Cardiac muscle cell (in vitro differentiated cells and primary cell): ENCODE measurements around the gene STX3. TPM values are rescaled to one million over a fixed set of nuclear protein-coding genes. Genes with fewer than 3 reads are reported as not detected.

Source experiments
- DNase-seq, 2 donors: peaks; one replicate each; pipeline versions ENCODE4 v3.0.0 to v3.0.0-alpha.2; 2010 to 2017; ENCODE audit warnings: low read depth in 1 of 2, low spot score in 1 of 2
- H3K27ac ChIP-seq: fragments of 200-600 bp; sonication (generic); 2 replicates; pipeline ENCODE4 v1.5.1; 2016
- H3K27me3 ChIP-seq: fragments of 200-600 bp; sonication (generic); 2 replicates; pipeline ENCODE4 v1.6.0; 2016; ENCODE audit warnings: control low read depth
- H3K36me3 ChIP-seq: fragments of 200-600 bp; sonication (generic); 2 replicates; pipeline ENCODE4 v1.5.1; 2016; ENCODE audit warnings: control low read depth
- H3K4me1 ChIP-seq: fragments of 200-600 bp; sonication (generic); 2 replicates; pipeline ENCODE4 v1.8.1; 2017; ENCODE audit warnings: low read depth, mild to moderate bottlenecking, mixed run types
- H3K4me3 ChIP-seq: fragments of 200-600 bp; sonication (generic); 2 replicates; pipeline ENCODE4 v1.5.1; 2016; ENCODE audit warnings: mild to moderate bottlenecking
- H3K9me3 ChIP-seq: fragments of 200-600 bp; sonication (generic); 2 replicates; pipeline ENCODE4 v1.5.1; 2017; ENCODE audit warnings: low read depth, mild to moderate bottlenecking, control low read depth
- CTCF ChIP-seq: IDR thresholded peaks from 2 replicates; pipeline ENCODE4 v1.5.1; 2012; ENCODE audit warnings: low read depth, mild to moderate bottlenecking, low read length
- polyA plus RNA-seq: library from polyadenylated mRNA; unstranded; fragments of >200 nt; fragmentation: Nextera tagmentation; extraction: Ambion mirVana; gene quantifications from 2 replicates; pipeline ENCODE4 v1.2.1, GENCODE V29; 2016
- total RNA-seq: library from RNA; depleted of rRNA; stranded (reverse); fragments of >200 nt; gene quantifications from 2 replicates; pipeline ENCODE4 v1.2.3, GENCODE V29; 2016

Gene STX3
- total RNA-seq (32.5 and 42.3 TPM in 2 replicates), polyA plus RNA-seq (21.7 and 27.8 TPM in 2 replicates)

GRCh38 chr11:59754859-59755700 is at the start of gene STX3:
Gene STX3 (plus strand): TSS chr11:59755376. CDS start chr11:59755606, 230 bp downstream.
- peak; percentile 70 to 89 for DNase-seq
- H3K4me3 ChIP-seq = peak within 1 kb of the TSS; percentile 65
- H3K9me3 ChIP-seq = no peaks in the 10 kb centered on the region
- no peaks in the 10 kb centered on the region for H3K27me3 ChIP-seq
- no peak for TF ChIP-seq CTCF
- no peaks in the 10 kb centered on the region for H3K4me1 ChIP-seq
- peak within 1 kb of the TSS; percentile 87 for H3K27ac ChIP-seq
- no peaks in the 10 kb centered on the region for H3K36me3 ChIP-seq

GRCh38 chr11:59706518-59707285 is 48.5 kb upstream of the STX3 start:
- Histone ChIP-seq H3K4me1 (no peaks in the 10 kb centered on the region), H3K9me3 (no peaks in the 10 kb centered on the region), H3K27ac (no peak overlapping the region), H3K36me3 (no peaks in the 10 kb centered on the region), H3K27me3 (no peaks in the 10 kb centered on the region), H3K4me3 (no peak overlapping the region)
- peak in 1 of 2 donors; percentile 76 for DNase-seq
- TF ChIP-seq CTCF = no peak

- H3K4me1 ChIP-seq = no peaks in the 10 kb centered on the region
- H3K36me3 ChIP-seq = no peaks in the 10 kb centered on the region
- H3K4me3 ChIP-seq = no peak overlapping the region
- H3K9me3 ChIP-seq = no peaks in the 10 kb centered on the region
- no peak for TF ChIP-seq CTCF
- no peaks in the 10 kb centered on the region for H3K27me3 ChIP-seq
- H3K27ac ChIP-seq = no peak overlapping the region
- DNase-seq = no peak
Observed at GRCh38 chr11:59707371-59707770, 47.8 kb upstream of the STX3 start.

GRCh38 chr11:59708537-59708936 is 46.6 kb upstream of the STX3 start:
- no peaks in the 10 kb centered on the region for H3K36me3 ChIP-seq
- no peak overlapping the region for H3K27ac ChIP-seq
- no peaks in the 10 kb centered on the region for H3K4me1 ChIP-seq
- H3K9me3 ChIP-seq = no peaks in the 10 kb centered on the region
- no peak for DNase-seq
- H3K27me3 ChIP-seq = no peaks in the 10 kb centered on the region
- H3K4me3 ChIP-seq = no peak overlapping the region
- no peak for TF ChIP-seq CTCF

- Histone ChIP-seq H3K27me3 (peaks cover 3% of the 10 kb centered on the region), H3K27ac (no peak overlapping the region)
- no peak for DNase-seq
Observed at GRCh38 chr11:59710136-59710847, 44.9 kb upstream of the STX3 start.

More at GRCh38 chr11:59710136-59710847, 44.9 kb upstream of the STX3 start:
- no peak overlapping the region for H3K4me3 ChIP-seq
- no peak for TF ChIP-seq CTCF
- no peaks in the 10 kb centered on the region for H3K4me1 ChIP-seq
- no peaks in the 10 kb centered on the region for H3K36me3 ChIP-seq
- H3K9me3 ChIP-seq = no peaks in the 10 kb centered on the region
